Spleen (tissue), 11 donors: ENCODE measurements around the gene ERC1. TPM values are rescaled to one million over a fixed set of nuclear protein-coding genes. Genes with fewer than 3 reads are reported as not detected.
A peak's percentile ranks its signal among the peaks of the same experiment; 100 is the strongest.

Source experiments
- DNase-seq: peaks from one replicate; pipeline ENCODE4 v3.0.0-alpha.2; 2020
- H3K27ac ChIP-seq, 8 donors: fragments of 200-600 bp; sonication (generic) in 7 of 8; 1 replicate in 4 of 8; 2 replicates in 4 of 8; pipeline versions ENCODE4 v1.5.0 to v1.8.0; 2016 to 2021; ENCODE audit warnings: inconsistent platforms in 4 of 8, mild to moderate bottlenecking in 4 of 8, moderate library complexity in 1 of 8
- H3K27me3 ChIP-seq, 7 donors: fragments of 200-600 bp; sonication (generic) in 6 of 7; replicated peaks in 1 of 7; 1 replicate in 4 of 7; 2 replicates in 3 of 7; pipeline versions ENCODE4 v1.5.0 to v1.8.0; 2016 to 2021; ENCODE audit warnings: inconsistent platforms in 3 of 7, mild to moderate bottlenecking in 1 of 7
- H3K36me3 ChIP-seq, 6 donors: fragments of 200-600 bp; sonication (generic) in 5 of 6; 1 replicate in 4 of 6; 2 replicates in 2 of 6; pipeline versions ENCODE4 v1.5.0 to v1.8.0; 2016 to 2021; ENCODE audit warnings: inconsistent platforms in 2 of 6
- H3K4me1 ChIP-seq, 6 donors: fragments of 200-600 bp; sonication (generic) in 5 of 6; 1 replicate in 3 of 6; 2 replicates in 3 of 6; pipeline versions ENCODE4 v1.5.0 to v1.8.0; 2016 to 2021; ENCODE audit warnings: inconsistent platforms in 3 of 6
- H3K4me3 ChIP-seq, 8 donors: fragments of 200-600 bp; sonication (generic) in 7 of 8; 1 replicate in 4 of 8; 2 replicates in 4 of 8; pipeline versions ENCODE4 v1.5.0 to v1.8.0; 2016 to 2021; ENCODE audit warnings: inconsistent platforms in 4 of 8, mild to moderate bottlenecking in 4 of 8, moderate library complexity in 2 of 8
- H3K9me3 ChIP-seq, 8 donors: fragments of 200-600 bp; sonication (generic) in 7 of 8; 1 replicate in 4 of 8; 2 replicates in 4 of 8; pipeline versions ENCODE4 v1.5.0 to v1.8.0; 2016 to 2021; ENCODE audit warnings: inconsistent platforms in 4 of 8
- CTCF ChIP-seq, 11 experiments: fragments of 200-600 bp in 7 of 11; fragments of 450-650 bp in 4 of 11; sonication (generic) in 4 of 11; IDR thresholded peaks in 8 of 11; conservative IDR thresholded peaks in 3 of 11; 1 replicate in 7 of 11; 2 replicates in 4 of 11; pipeline versions ENCODE4 v1.4.0 to v1.8.0; 2016 to 2021; ENCODE audit warnings: antibody characterized with exemption in 11 of 11, inconsistent platforms in 4 of 11, mild to moderate bottlenecking in 1 of 11
- POLR2A ChIP-seq, 3 donors: fragments of 450-650 bp; IDR thresholded peaks; one replicate each; pipeline ENCODE4 v1.5.1; 2017; ENCODE audit warnings: antibody characterized with exemption in 3 of 3, mild to moderate bottlenecking in 1 of 3
- POLR2AphosphoS5 ChIP-seq, 3 donors: sonication (generic); formaldehyde crosslinking; IDR thresholded peaks; one replicate each; pipeline ENCODE4 v1.5.1; 2017; ENCODE audit warnings: antibody characterized with exemption in 3 of 3
- WGBS, 5 donors: extraction: QIAGEN DNeasy Blood & Tissue Kit in 3 of 5; methylation state at CpG; one replicate each; pipeline versions ENCODE4 v1.1.5 to v1.1.7; 2013 to 2018; 5-methylcytosine and 5-hydroxymethylcytosine counted together
- intact Hi-C: fragments of 100-400 bp; cut with DNase I; formaldehyde crosslinking; loops from one replicate; pipeline ENCODE4 v1.15.0; 2023; ENCODE audit warnings: low total_unique reads
- polyA plus RNA-seq, 3 donors: library from polyadenylated mRNA; stranded (reverse); fragments of 200-250 nt; gene quantifications; one replicate each; pipeline ENCODE4 v1.2.1, GENCODE V29; 2013
- total RNA-seq, 7 donors: library from RNA; depleted of rRNA in 3 of 7; stranded (reverse); fragments of >200 nt in 3 of 7; fragmentation: NEBNext Ultra II Directional in 4 of 7; extraction: Animal tissue kit (Norgen Biotek cat#: 25700) in 4 of 7; gene quantifications; one replicate each; pipeline versions ENCODE4 v1.1.0 to v1.2.1, GENCODE V29; 2016 to 2021
- donor health status: healthy with polysubstance abuse.
- donor health status: DM: no; HTN: no; CAD: no; lungs with moderate emphysema.
- donor health status: DM: no; HTN: no; CAD: no.
- donor health status: Bipolar disorder and iron deficiency.
- donor health status: healthy.
- donor health status: DM: no; HTN: no; CAD: no.
- donor health status: DM: yes; HTN: yes; CAD: no.

The ERC1 gene
- total and polyA plus RNA-seq, 10 donors, result 1.2 to 73.4 (median 42.6) TPM

GRCh38 chr12:1531654-1532374 is 540.8 kb downstream of the ERC1 start:
- DNase-seq, result no peak
- Histone ChIP-seq H3K4me1 (peaks cover 20 to 53% (median 35%) of the 10 kb centered on the region in 6 donors), H3K36me3 (no peaks in the 10 kb centered on the region), H3K27ac (no peak overlapping the region), H3K4me3 (peak overlapping the region in 7 of 8 donors; percentile 33 to 73 (median 43)), H3K27me3 (peaks cover 0 to 97% (median 54%) of the 10 kb centered on the region in 7 donors), H3K9me3 (no peaks in the 10 kb centered on the region)
- intact Hi-C loops, result no loop called here
- 33 to 47% (median 41%) methylated on average over 12 to 26 of the region's 26 CpGs for whole genome bisulfite sequencing, 5 donors
- TF ChIP-seq POLR2AphosphoS5 (IDR thresholded peaks at IDR 0.05) (no peak), CTCF (IDR thresholded peaks at IDR 0.05 in 8 of 11, conservative IDR thresholded peaks at IDR 0.05 in 3 of 11) (no peak), POLR2A (IDR thresholded peaks at IDR 0.05) (no peak)

- no peak for TF ChIP-seq POLR2AphosphoS5 (IDR thresholded peaks at IDR 0.05)
- no peak for TF ChIP-seq POLR2A (IDR thresholded peaks at IDR 0.05)
- TF ChIP-seq CTCF (IDR thresholded peaks at IDR 0.05 in 8 of 11, conservative IDR thresholded peaks at IDR 0.05 in 3 of 11), result no peak
- Histone ChIP-seq H3K36me3 (no peaks in the 10 kb centered on the region), H3K9me3 (no peaks in the 10 kb centered on the region), H3K4me1 (peaks cover 20 to 53% (median 35%) of the 10 kb centered on the region in 6 donors), H3K27me3 (peaks cover 0 to 97% (median 49%) of the 10 kb centered on the region in 7 donors), H3K4me3 (peak overlapping the region in 2 of 8 donors; percentile 54 to 61), H3K27ac (peak overlapping the region in 1 of 8 donors; percentile 0)
- 70 to 85% (median 77%) methylated on average over 11 of the region's 11 CpGs for WGBS, 5 donors
- intact Hi-C loops, result no loop called here
- DNase-seq, result no peak
Observed at GRCh38 chr12:1532375-1533165, 541.5 kb downstream of the ERC1 start.

- WGBS, 5 donors, result 25 to 50% (median 40%) methylated on average over 9 of the region's 9 CpGs
- Histone ChIP-seq H3K27ac (peak overlapping the region in 2 of 8 donors; percentile 0 to 8), H3K36me3 (no peaks in the 10 kb centered on the region), H3K27me3 (peaks cover 0 to 97% (median 46%) of the 10 kb centered on the region in 7 donors), H3K4me3 (peak overlapping the region in 5 of 8 donors; percentile 0 to 61 (median 8)), H3K9me3 (no peaks in the 10 kb centered on the region), H3K4me1 (peaks cover 20 to 53% (median 35%) of the 10 kb centered on the region in 6 donors)
- TF ChIP-seq POLR2AphosphoS5 (IDR thresholded peaks at IDR 0.05) (no peak), POLR2A (IDR thresholded peaks at IDR 0.05) (no peak), CTCF (IDR thresholded peaks at IDR 0.05 in 8 of 11, conservative IDR thresholded peaks at IDR 0.05 in 3 of 11) (no peak)
- DNase-seq, result no peak
- intact Hi-C loops, result no loop called here
Observed at GRCh38 chr12:1533205-1533601, 542.2 kb downstream of the ERC1 start.
